A549 treated with Mapracorat at 1 μM for 4 hours (cell line): ENCODE data around the gene ZNF433. TPM values are rescaled to one million over a fixed set of nuclear protein-coding genes. Genes with fewer than 3 reads are reported as not detected.

Experiments
- total RNA-seq: library from RNA; stranded (reverse); fragments of 200-300 nt; extraction: Qiagen RNA extraction; gene quantifications from 5 replicates; pipeline ENCODE4 v1.2.3, GENCODE V29; 2022

Gene ZNF433
- total RNA-seq = not detected in 5 replicates

DNA sequence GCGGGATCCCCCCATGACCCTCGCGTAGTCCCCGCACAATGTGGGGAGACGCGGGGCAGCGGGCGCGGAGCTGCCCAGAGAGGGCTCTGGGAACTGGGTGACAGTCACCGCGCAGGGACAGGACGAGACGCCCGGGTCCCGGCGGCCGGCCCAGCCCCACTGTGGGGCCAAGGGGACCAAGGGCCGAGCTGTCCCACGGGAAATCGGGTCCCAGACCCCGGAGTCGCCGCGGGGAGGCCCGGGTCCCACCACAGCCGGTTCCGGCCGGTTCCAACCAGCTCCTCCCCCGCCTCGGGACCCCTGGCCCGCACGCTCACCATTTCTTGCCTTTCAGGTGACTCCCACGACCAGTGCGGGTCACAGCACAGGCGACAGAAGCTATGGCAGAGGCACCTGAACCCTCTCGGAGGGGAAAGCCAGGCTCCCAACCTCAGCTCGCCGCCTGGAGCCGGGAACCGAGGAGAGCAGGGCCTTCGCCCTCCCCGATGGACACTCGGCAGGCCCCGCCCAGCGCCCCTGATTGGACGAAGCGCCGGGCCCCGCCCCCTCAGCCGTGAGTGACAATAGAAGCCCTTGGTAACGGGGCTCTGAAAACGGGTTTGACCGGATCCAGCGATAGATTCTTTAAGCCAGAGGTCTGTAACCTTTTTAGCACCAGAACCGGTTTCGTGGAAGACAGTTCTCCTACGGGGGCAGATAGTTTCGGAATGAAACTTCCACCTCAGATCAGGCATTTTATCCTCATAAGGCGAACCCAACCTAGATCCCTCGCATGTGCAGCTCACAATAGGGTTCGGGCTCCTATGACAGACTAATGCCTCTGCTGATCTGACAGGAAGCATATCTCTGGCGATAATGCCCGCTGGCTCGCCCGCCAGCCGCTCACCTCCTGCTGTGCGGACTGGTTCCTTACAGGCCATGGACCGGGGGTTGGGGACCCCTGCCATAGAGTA, at the start of gene ZNF433:
ZNF433 (minus strand) TSS at position 460 of the 953 bp plus-strand sequence; CDS start at position 320, 140 bp downstream.

DNA sequence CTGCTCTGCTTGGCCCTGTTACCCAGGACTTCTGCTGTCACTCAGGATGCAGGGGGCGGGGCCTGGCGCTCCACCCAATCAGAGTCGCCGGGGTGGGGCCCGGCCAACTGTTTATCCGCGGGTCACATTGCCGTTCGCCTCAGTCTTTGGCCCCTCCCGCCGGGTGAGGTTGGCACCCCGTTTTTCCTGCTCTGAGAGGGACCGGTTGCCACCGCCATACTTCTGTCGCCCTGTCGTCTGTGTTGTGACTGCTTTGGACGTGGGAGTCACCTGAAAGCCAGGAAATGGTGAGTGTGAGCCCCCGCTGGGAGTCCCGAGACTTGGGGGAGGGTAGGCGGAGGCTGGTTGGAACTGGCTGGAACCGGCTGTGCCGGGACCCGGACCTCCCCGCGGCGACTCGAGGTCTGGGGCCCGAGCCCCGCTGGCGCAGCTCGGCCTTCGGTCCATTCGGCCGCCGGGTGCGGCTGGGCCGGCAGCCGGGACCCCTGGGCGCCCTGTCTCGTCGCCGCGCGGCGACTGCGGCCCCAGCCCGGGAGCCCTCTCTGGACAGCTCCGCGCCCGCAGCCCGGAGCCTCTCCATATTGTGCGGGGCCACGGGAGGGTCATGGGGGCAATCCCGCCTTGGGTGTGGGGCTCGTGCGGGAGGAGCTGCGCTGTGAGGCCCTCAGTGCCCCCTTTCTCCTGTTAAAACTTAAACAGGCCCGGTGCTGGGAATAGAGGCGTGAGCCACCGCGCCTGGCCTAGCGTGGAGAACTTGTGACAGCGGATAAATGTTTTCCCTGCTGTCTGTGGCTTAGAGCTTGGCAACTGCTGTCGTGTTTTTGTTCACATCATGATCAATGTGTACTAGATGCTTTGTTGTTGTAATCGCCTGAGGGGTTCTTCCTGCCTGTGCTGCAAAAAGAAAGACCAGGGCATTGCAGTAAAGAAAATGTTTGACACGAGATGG, 29.4 kb upstream of the ZNF433 start, which contains the start of gene ZNF844:
ZNF844 (plus strand) TSS at position 142 of the 949 bp plus-strand sequence; CDS start at position 285, 143 bp downstream.

DNA sequence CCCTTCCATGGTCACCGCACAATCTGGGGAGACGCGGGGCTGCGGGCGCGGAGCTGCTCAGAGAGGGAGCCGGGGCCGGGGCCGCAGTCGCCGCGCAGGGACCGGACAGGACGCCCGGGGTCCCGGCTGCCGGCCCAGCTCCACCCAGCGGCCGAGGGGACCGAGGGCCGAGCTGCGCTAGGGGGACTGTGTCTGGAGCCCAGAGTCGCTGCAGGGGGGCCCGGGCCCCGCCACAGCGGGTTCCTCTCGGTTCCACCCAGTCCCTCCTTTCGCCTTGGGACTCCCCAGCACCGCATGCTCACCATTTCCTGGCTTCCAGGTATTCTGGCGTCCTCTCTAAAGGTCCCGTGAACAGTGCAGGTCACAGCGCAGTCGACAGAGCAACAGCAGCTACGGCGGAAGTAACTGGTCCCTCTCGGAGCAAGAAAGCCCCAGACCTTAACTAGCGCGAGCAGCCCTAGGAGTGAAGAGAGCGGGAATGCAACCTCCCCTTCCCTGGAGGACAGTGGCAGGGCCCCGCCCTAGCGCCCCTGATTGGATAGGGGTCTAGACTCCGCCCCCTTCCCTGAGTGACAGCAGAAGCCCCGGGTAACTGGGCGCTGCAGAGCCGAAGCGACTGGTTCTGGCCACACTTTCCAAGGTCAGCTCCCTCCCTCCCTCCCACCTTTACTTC, 17.2 kb upstream of the ZNF433 start, which contains the start of gene ZNF878:
ZNF878 (minus strand) TSS at position 465 of the 673 bp plus-strand sequence; CDS start at position 305, 160 bp downstream.

DNA sequence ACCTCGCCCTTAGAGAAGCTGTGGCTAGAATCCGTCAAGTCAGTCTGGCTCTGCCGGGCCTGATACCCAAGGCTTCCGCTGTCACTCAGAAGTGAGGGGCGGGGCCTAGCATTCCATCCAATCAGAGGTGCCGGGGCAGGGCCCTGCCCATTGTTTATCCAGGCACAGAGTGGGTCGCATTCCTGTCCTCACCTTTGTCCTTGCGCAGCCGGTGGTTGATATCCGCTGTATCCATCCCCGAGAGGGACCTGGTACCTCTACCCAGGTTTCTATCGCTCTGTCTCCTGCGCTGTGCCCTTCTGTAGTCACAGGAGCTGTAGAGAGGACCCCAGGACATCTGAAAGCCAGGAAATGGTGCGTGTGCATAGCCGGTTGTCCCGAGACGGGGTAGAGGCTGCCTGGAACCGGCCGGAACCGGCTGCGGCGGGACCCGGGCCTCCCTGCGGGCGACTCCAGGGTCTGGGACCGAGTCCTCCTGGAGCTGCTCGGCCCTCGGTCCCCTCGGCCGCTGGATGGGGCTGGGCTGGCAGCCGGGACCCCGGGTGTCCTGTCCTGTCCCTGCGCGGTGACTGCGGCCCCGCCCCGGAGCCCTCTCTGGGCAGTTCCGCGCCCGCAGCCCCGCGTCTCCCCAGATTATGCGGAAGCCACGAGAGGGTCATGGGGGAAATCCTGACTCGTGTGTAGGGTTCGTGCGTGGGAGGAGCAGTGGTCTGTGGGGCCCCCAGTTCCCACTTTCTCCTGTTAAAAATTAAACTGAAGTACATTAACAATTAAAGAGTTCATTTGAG, 70.4 kb downstream of the ZNF433 start, which contains the start of gene ZNF763:
ZNF763 (plus strand) TSS at position 183 of the 788 bp plus-strand sequence; CDS start at position 352, 169 bp downstream.

Other genes with a start within 250 kb of the ZNF433 start
- gene ZNF491, start 237.2 kb downstream of the ZNF433 start, total RNA-seq = not detected in 5 replicates
- gene ZNF440, start 221.4 kb downstream of the ZNF433 start, total RNA-seq = 0.02 TPM in 1 of 5 replicates, not detected in the others
- not detected in 5 replicates for gene ZNF439, start 187.0 kb downstream of the ZNF433 start, total RNA-seq
- not detected in 5 replicates for gene ZNF69, start 147.9 kb downstream of the ZNF433 start, total RNA-seq
- 0.19 to 0.30 TPM (median 0.27 TPM) in 5 replicates for gene ZNF700, start 110.6 kb downstream of the ZNF433 start, total RNA-seq
- not detected in 5 replicates for gene ZNF763, start 70.6 kb downstream of the ZNF433 start, total RNA-seq
- not detected in 5 replicates for gene ZNF878, start 17.3 kb upstream of the ZNF433 start, total RNA-seq
- not detected in 5 replicates for gene ZNF844, start 29.1 kb upstream of the ZNF433 start, total RNA-seq
- gene ZNF20, start 104.7 kb upstream of the ZNF433 start, total RNA-seq = not detected in 5 replicates
- gene ZNF625, start 121.1 kb upstream of the ZNF433 start, total RNA-seq = not detected in 5 replicates
- 0.98 to 1.8 TPM (median 1.2 TPM) in 5 replicates for gene ZNF136, start 127.4 kb upstream of the ZNF433 start, total RNA-seq